ENCODE measurements around the gene CLEC4D. TPM values are rescaled to one million over a fixed set of nuclear protein-coding genes. Genes with fewer than 3 reads are reported as not detected.

CLEC4D gene
- total and polyA plus RNA-seq, 7 experiments from 2014 or later, result 0.45 to 7.0 TPM; not detected in 5

DNA sequence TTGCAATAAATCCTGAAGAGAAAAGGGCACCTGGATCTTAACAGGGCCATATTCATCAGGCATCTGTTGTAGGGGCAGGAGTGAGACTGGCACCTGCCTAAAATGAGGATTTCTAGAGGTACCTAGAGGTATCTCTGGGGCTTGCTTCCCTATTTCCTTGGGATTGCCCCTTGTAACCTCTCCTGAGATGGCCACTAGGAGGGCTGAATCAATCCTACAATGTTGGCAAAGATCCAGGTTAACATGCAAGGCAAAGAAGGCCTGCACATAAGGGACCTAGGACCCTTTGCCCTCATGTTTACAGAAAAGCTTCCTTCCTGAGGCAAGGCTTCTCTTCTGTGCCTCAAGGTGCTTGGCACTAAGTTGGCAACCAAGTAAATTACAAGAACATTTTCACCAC is 53.2 kb downstream of the CLEC4D start:
- ATAC-seq, result no peak
- H3K4me3 Mint-ChIP-seq, result no peak overlapping the region
- Histone ChIP-seq H3K4me3 (ENCODE audit: low read length) (no peak overlapping the region), H3K27me3 (ENCODE audit: control insufficient read depth in 2 of 2, insufficient read depth in 2 of 2, low read length in 2 of 2) (peaks cover 0 to 4% of the 10 kb centered on the region in 2 donors), H3K27ac (ENCODE audit: low read depth, low read length) (no peak overlapping the region), H3K36me3 (ENCODE audit: control insufficient read depth in 2 of 3, insufficient read depth in 3 of 3, low read length in 3 of 3) (no peaks in the 10 kb centered on the region), H3K9me3 (ENCODE audit: control insufficient read depth in 2 of 3, low read length in 3 of 3) (peaks cover 0 to 6% (median 0%) of the 10 kb centered on the region in 3 experiments), H3K4me1 (ENCODE audit: control insufficient read depth in 2 of 2, insufficient read depth in 2 of 2, low read length in 2 of 2) (no peaks in the 10 kb centered on the region)
- H3K27ac Mint-ChIP-seq, result no peak overlapping the region
- CTCF ChIA-PET, result no interaction called here
- no peak for DNase-seq
- H3K27me3 Mint-ChIP-seq, result peaks cover 3 to 8% (median 4%) of the 10 kb centered on the region in 5 donors
- intact Hi-C loops (cut with micrococcal nuclease), result no loop called here
- H3K4me1 Mint-ChIP-seq, result no peaks in the 10 kb centered on the region
- peaks cover 0 to 31% (median 9%) of the 10 kb centered on the region in 11 donors for H3K9me3 Mint-ChIP-seq
- H3K36me3 Mint-ChIP-seq, result peaks cover 0 to 10% (median 0%) of the 10 kb centered on the region in 5 donors
- POLR2A ChIA-PET, result no interaction called here

Other genes starting within 250 kb of the CLEC4D start
- under 1 TPM in 2 of 5 experiments, not detected in 3; 0.34 to 0.51 TPM for gene CLEC6A, start 57.5 kb upstream of the CLEC4D start, total RNA-seq
- not detected for gene CLEC6A, start 57.5 kb upstream of the CLEC4D start, polyA plus RNA-seq
- 10 to 100 TPM in 1 of 5 experiments, 1 to 10 TPM in 1, not detected in 3; 5.4 to 19.2 TPM for gene CLEC4E, start 27.4 kb downstream of the CLEC4D start, total RNA-seq
- gene CLEC4E, start 27.4 kb downstream of the CLEC4D start, polyA plus RNA-seq, result not detected
- not detected for gene AICDA, start 99.4 kb downstream of the CLEC4D start, total RNA-seq
- gene AICDA, start 99.4 kb downstream of the CLEC4D start, polyA plus RNA-seq, result not detected
- gene MFAP5, start 149.3 kb downstream of the CLEC4D start, total RNA-seq, result not detected
- gene MFAP5, start 149.3 kb downstream of the CLEC4D start, polyA plus RNA-seq, result not detected
- 10 to 100 TPM in 4 of 5 experiments, 1 to 10 TPM in 1; 1.8 to 31.3 (median 18.2) TPM for gene RIMKLB, start 184.5 kb downstream of the CLEC4D start, total RNA-seq
- gene RIMKLB, start 184.5 kb downstream of the CLEC4D start, polyA plus RNA-seq, result 1 to 10 TPM; 4.0 to 5.7 TPM

Measured in naive thymus-derived CD4-positive, alpha-beta T cell (primary cell).